ENCODE measurements around the gene CORO1C.

DNA sequence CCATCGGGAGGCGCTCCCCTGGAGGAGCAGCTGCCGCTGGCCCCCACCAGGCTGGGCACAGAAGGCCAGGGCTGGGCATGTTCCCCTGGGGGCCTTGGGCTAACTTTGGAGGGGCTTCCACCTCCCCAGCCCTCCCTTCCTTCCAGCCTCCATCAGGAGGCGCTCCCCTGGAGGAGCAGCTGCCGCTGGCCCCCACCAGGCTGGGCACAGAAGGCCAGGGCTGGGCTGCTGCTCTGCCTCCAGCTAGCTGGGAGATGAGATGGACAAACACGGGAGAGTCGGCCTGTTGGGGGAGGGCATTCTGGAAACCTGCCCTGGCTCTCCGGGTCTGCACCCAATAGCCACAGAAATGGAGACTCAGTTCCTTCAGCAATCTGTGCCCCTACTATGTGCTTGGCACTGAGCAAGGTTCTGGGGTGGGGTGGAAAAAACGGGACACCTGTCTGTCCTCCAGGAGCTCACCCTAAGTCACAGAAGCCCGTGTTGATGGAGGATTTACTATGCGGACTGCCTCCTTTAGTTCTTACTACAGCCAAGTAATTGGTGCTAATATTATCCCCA lies 39.0 kb upstream of the CORO1C start:
- TF ChIP-seq, protein P1, sequence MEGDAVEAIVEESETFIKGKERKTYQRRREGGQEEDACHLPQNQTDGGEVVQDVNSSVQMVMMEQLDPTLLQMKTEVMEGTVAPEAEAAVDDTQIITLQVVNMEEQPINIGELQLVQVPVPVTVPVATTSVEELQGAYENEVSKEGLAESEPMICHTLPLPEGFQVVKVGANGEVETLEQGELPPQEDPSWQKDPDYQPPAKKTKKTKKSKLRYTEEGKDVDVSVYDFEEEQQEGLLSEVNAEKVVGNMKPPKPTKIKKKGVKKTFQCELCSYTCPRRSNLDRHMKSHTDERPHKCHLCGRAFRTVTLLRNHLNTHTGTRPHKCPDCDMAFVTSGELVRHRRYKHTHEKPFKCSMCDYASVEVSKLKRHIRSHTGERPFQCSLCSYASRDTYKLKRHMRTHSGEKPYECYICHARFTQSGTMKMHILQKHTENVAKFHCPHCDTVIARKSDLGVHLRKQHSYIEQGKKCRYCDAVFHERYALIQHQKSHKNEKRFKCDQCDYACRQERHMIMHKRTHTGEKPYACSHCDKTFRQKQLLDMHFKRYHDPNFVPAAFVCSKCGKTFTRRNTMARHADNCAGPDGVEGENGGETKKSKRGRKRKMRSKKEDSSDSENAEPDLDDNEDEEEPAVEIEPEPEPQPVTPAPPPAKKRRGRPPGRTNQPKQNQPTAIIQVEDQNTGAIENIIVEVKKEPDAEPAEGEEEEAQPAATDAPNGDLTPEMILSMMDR (IDR thresholded peaks at IDR 0.05; ENCODE audit: extremely low read depth in 1 of 2, insufficient read depth in 1 of 2, low read depth in 1 of 2, low read length in 2 of 2), result no peak
- TF ChIP-seq POLR2A (IDR thresholded peaks at IDR 0.05; ENCODE audit: low read depth, low read length) (no peak), POLR2AphosphoS5 (IDR thresholded peaks at IDR 0.05; ENCODE audit: insufficient read depth, low read depth, low read length) (no peak), EZH2 (IDR thresholded peaks at IDR 0.05; ENCODE audit: borderline replicate concordance, low read depth, low read length, severe bottlenecking) (no peak), MYC (IDR thresholded peaks at IDR 0.05; ENCODE audit: low read depth, low read length) (no peak), JUN (IDR thresholded peaks at IDR 0.05; ENCODE audit: borderline replicate concordance, insufficient read depth, insufficient read length, low read depth) (no peak)
- TF ChIP-seq, protein P2, sequence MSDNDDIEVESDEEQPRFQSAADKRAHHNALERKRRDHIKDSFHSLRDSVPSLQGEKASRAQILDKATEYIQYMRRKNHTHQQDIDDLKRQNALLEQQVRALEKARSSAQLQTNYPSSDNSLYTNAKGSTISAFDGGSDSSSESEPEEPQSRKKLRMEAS (IDR thresholded peaks at IDR 0.05; ENCODE audit: insufficient read depth, insufficient read length), result no peak

Measured in endothelial cell of umbilical vein (primary cell).